Transverse colon (tissue), 4 donors: ENCODE measurements around the gene TAAR8.

Source experiments
- POLR2A ChIP-seq: fragments of 450-650 bp; IDR thresholded peaks from one replicate; pipeline ENCODE4 v1.6.1; 2016; ENCODE audit warnings: antibody characterized with exemption, mild to moderate bottlenecking, moderate library complexity
- POLR2AphosphoS5 ChIP-seq, 3 donors: sonication (generic); formaldehyde crosslinking; IDR thresholded peaks; one replicate each; pipeline ENCODE4 v1.6.1; 2016; ENCODE audit warnings: antibody characterized with exemption in 3 of 3
- TF ChIP-seq, protein P1 (sequence below), 5 experiments: fragments of 200-600 bp in 3 of 5; fragments of 450-650 bp in 2 of 5; sonication (generic) in 3 of 5; IDR thresholded peaks; 1 replicate in 2 of 5; 2 replicates in 3 of 5; pipeline ENCODE4 v1.5.1; 2016 to 2017; ENCODE audit warnings: antibody characterized with exemption in 5 of 5, inconsistent platforms in 3 of 5, mild to moderate bottlenecking in 2 of 5, moderate library complexity in 1 of 5

DNA sequence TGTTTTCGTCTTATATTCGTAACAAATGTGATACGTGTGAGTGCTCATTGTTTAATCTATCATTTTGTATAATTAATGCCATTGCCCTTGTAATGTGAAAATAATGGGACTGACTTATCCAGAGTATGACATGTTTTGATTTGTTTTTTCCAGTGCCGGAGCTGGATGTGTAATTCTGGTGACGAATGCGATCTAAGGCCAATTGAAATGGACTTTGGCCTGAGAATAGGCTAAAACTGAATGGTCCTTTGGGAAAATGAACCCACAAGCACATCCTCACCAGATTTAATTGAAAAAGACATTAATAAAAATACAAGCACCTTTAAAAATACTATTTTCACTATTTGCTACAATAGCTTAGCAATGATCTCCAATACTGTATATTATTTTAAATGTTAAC lies 43.7 kb downstream of the TAAR8 start:
- TF ChIP-seq, protein P1, sequence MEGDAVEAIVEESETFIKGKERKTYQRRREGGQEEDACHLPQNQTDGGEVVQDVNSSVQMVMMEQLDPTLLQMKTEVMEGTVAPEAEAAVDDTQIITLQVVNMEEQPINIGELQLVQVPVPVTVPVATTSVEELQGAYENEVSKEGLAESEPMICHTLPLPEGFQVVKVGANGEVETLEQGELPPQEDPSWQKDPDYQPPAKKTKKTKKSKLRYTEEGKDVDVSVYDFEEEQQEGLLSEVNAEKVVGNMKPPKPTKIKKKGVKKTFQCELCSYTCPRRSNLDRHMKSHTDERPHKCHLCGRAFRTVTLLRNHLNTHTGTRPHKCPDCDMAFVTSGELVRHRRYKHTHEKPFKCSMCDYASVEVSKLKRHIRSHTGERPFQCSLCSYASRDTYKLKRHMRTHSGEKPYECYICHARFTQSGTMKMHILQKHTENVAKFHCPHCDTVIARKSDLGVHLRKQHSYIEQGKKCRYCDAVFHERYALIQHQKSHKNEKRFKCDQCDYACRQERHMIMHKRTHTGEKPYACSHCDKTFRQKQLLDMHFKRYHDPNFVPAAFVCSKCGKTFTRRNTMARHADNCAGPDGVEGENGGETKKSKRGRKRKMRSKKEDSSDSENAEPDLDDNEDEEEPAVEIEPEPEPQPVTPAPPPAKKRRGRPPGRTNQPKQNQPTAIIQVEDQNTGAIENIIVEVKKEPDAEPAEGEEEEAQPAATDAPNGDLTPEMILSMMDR (IDR thresholded peaks at IDR 0.05): no peak
- TF ChIP-seq POLR2AphosphoS5 (IDR thresholded peaks at IDR 0.05): no peak
- no peak for TF ChIP-seq POLR2A
